Measurements from ENCODE around the gene ACACB. TPM values are rescaled to one million over a fixed set of nuclear protein-coding genes. Genes with fewer than 3 reads are reported as not detected.

ACACB gene
- total RNA-seq, 1 experiment from 2014 or later: 1.0 TPM

- Mint-ChIP-seq H3K9me3 (ENCODE audit: unreplicated experiment) (no peaks in the 10 kb centered on the region), H3K27me3 (ENCODE audit: insufficient read depth, unreplicated experiment) (peaks cover 3% of the 10 kb centered on the region), H3K4me1 (ENCODE audit: insufficient read depth, unreplicated experiment) (peaks cover 5% of the 10 kb centered on the region), H3K27ac (ENCODE audit: low read depth, unreplicated experiment) (no peak overlapping the region), H3K4me3 (ENCODE audit: unreplicated experiment) (no peak overlapping the region), H3K36me3 (ENCODE audit: insufficient read depth, unreplicated experiment) (no peaks in the 10 kb centered on the region)
- no TSS peak for BruUV-seq (replicated peaks)
- intact Hi-C loops (cut with micrococcal nuclease): no loop called here
- no peak for TF ChIP-seq CTCF (IDR thresholded peaks at IDR 0.05; ENCODE audit: unreplicated experiment)
- ChIA-PET CTCF (interaction anchor here (0.5 to 3.7 kb wide), 2 partner anchors 15 to 166 kb away, joined by 4 to 30 read pairs; no protein-coding TSS in a partner anchor), POLR2A (no interaction called here)
- no peak for DNase-seq (ENCODE audit: unreplicated experiment)
These were observed 162.5 kb downstream of the ACACB start for GRCh38 chr12:109278912-109279311.

DNA sequence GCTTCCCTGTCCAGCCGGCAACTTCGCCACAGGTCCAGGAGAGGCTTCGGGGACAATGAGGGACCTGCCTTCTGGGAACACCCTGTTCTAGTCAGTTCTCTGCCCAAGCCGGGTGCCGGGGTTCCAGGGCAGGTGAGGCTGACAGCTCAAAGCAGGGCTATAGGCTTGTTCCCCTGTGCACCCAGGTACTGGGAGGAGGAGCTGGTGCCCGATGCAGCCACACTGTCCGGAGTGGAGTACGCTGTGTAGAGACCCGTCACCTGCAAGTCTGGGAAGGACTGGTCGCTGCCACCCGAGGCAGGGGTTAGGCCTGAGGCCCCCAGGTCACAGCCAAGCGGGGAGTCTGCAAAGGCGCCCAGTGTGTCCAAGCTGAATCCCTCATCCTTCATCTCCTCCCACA lies 163.1 kb downstream of the ACACB start:
- TF ChIP-seq CTCF (IDR thresholded peaks at IDR 0.05; ENCODE audit: unreplicated experiment): no peak
- Mint-ChIP-seq H3K4me3 (ENCODE audit: unreplicated experiment) (no peak overlapping the region), H3K4me1 (ENCODE audit: insufficient read depth, unreplicated experiment) (peaks cover 5% of the 10 kb centered on the region), H3K36me3 (ENCODE audit: insufficient read depth, unreplicated experiment) (no peaks in the 10 kb centered on the region), H3K9me3 (ENCODE audit: unreplicated experiment) (no peaks in the 10 kb centered on the region), H3K27ac (ENCODE audit: low read depth, unreplicated experiment) (no peak overlapping the region), H3K27me3 (ENCODE audit: insufficient read depth, unreplicated experiment) (no peaks in the 10 kb centered on the region)
- intact Hi-C loops (cut with micrococcal nuclease): no loop called here
- CTCF ChIA-PET: interaction anchor here (0.5 to 0.6 kb wide), 2 partner anchors 10 to 85 kb away, joined by 3 read pairs; no protein-coding TSS in a partner anchor
- POLR2A ChIA-PET: interaction anchor here (0.6 kb wide), 1 partner anchor 80 kb away, joined by 3 read pairs; no protein-coding TSS in a partner anchor
- DNase-seq (ENCODE audit: unreplicated experiment): no peak
- BruUV-seq (replicated peaks): no TSS peak

- H3K36me3 Mint-ChIP-seq (ENCODE audit: insufficient read depth, unreplicated experiment): no peaks in the 10 kb centered on the region
- H3K4me1 Mint-ChIP-seq (ENCODE audit: insufficient read depth, unreplicated experiment): peaks cover 5% of the 10 kb centered on the region
- H3K27me3 Mint-ChIP-seq (ENCODE audit: insufficient read depth, unreplicated experiment): no peaks in the 10 kb centered on the region
- H3K27ac Mint-ChIP-seq (ENCODE audit: low read depth, unreplicated experiment): no peak overlapping the region
- H3K9me3 Mint-ChIP-seq (ENCODE audit: unreplicated experiment): no peaks in the 10 kb centered on the region
- no peak overlapping the region for H3K4me3 Mint-ChIP-seq (ENCODE audit: unreplicated experiment)
- DNase-seq (ENCODE audit: unreplicated experiment): no peak
- CTCF ChIA-PET: no interaction called here
- no TSS peak for BruUV-seq (replicated peaks)
- intact Hi-C loops (cut with micrococcal nuclease): no loop called here
- TF ChIP-seq CTCF (IDR thresholded peaks at IDR 0.05; ENCODE audit: unreplicated experiment): no peak
- POLR2A ChIA-PET: no interaction called here
These were observed 165.1 kb downstream of the ACACB start for GRCh38 chr12:109281452-109281851.

DNA sequence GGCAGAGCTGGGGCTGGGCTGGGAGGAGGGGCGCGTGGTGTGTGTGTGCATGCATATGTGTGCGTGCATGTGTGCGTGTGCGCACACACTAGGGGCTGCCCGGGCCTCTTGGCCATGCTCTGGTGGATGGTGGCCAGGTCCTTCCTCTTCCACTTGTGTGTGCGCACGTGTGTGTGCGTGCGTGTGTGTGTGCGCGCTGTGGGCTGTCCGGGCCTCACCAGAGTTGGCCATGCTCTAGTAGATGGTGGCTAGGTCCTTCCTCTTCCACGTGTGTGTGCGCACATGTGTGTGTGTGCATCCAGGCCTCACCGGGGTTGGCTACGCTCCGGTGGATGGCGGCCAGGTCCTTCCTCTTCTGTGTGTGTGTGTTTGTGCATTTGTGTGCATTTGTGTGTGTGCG lies 168.0 kb downstream of the ACACB start:
- H3K36me3 Mint-ChIP-seq (ENCODE audit: insufficient read depth, unreplicated experiment): no peaks in the 10 kb centered on the region
- POLR2A ChIA-PET: no interaction called here
- H3K9me3 Mint-ChIP-seq (ENCODE audit: unreplicated experiment): no peaks in the 10 kb centered on the region
- H3K27me3 Mint-ChIP-seq (ENCODE audit: insufficient read depth, unreplicated experiment): no peaks in the 10 kb centered on the region
- DNase-seq (ENCODE audit: unreplicated experiment): no peak
- BruUV-seq (replicated peaks): no TSS peak
- intact Hi-C loops (cut with micrococcal nuclease): no loop called here
- H3K4me3 Mint-ChIP-seq (ENCODE audit: unreplicated experiment): no peak overlapping the region
- TF ChIP-seq CTCF (IDR thresholded peaks at IDR 0.05; ENCODE audit: unreplicated experiment): no peak
- no peak overlapping the region for H3K27ac Mint-ChIP-seq (ENCODE audit: low read depth, unreplicated experiment)
- H3K4me1 Mint-ChIP-seq (ENCODE audit: insufficient read depth, unreplicated experiment): no peaks in the 10 kb centered on the region
- CTCF ChIA-PET: no interaction called here

Data from MCF 10A (cell line).